HL-60 (cell line): ENCODE data around the gene TDRD3.

ENCODE experiments used
- DNase-seq, 2 experiments: peaks; one replicate each; pipeline ENCODE4 v3.0.0-alpha.2; 2010 to 2020; ENCODE audit warnings: low read depth in 1 of 2, low spot score in 1 of 2
- H3K27ac ChIP-seq: fragments of 250-450 bp; sonication (Bioruptor Pico); replicated peaks from 2 replicates; pipeline ENCODE4 v1.5.1; 2020; ENCODE audit warnings: mild to moderate bottlenecking, moderate library complexity
- H3K27me3 ChIP-seq: fragments of 250-450 bp; sonication (Bioruptor Pico); 2 replicates; pipeline ENCODE4 v1.5.1; 2021; ENCODE audit warnings: mild to moderate bottlenecking, moderate library complexity; ENCODE audit not compliant: insufficient read depth, poor library complexity, severe bottlenecking
- H3K4me3 ChIP-seq: replicated peaks from 2 replicates; pipeline ENCODE4 v1.5.1; 2011; ENCODE audit warnings: mild to moderate bottlenecking, control low read depth, low read length; ENCODE audit not compliant: insufficient read depth
- GABPA ChIP-seq: IDR thresholded peaks from 2 replicates; pipeline ENCODE4 v1.6.1; 2012; ENCODE audit warnings: low read depth
- POLR2AphosphoS5 ChIP-seq: IDR thresholded peaks from 2 replicates; pipeline ENCODE4 v1.6.1; 2012; ENCODE audit warnings: low read depth
- SPI1 ChIP-seq: IDR thresholded peaks from 2 replicates; pipeline ENCODE4 v1.6.1; 2012; ENCODE audit warnings: low read depth, mild to moderate bottlenecking, borderline replicate concordance
- TF ChIP-seq, protein P1 (sequence below): IDR thresholded peaks from one replicate; pipeline ENCODE4 v1.5.1; 2011; ENCODE audit warnings: low read length, control low read depth, inconsistent platforms; ENCODE audit not compliant: insufficient read depth
- TF ChIP-seq, protein P2 (sequence below): IDR thresholded peaks from 2 replicates; pipeline ENCODE4 v1.6.1; 2012; ENCODE audit warnings: low read depth; ENCODE audit not compliant: insufficient replicate concordance

The TDRD3 gene

DNA sequence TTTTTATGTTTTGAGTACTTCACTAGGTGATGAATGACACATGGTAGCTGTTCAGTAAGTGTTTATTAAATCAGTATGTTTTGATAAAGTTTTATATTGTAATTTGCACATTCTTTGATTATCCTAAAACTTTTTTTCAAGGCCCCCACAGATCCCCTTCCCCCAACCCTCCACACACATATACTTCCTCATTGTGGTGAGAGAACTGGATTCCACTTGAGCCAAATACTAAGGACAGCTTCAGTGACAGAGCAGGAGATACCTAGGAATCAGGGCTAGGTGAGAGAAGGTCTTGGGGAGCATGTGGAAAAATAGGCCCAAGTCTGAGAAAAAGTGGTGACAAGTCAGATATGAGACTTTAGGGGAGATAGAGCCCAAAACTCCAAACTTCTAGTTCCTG, 174.6 kb downstream of the TDRD3 start:
- Histone ChIP-seq H3K27ac (peak overlapping the region; percentile 48), H3K4me3 (no peak overlapping the region), H3K27me3 (no peaks in the 10 kb centered on the region)
- no peak for TF ChIP-seq GABPA
- TF ChIP-seq POLR2AphosphoS5: no peak
- TF ChIP-seq, protein P1, sequence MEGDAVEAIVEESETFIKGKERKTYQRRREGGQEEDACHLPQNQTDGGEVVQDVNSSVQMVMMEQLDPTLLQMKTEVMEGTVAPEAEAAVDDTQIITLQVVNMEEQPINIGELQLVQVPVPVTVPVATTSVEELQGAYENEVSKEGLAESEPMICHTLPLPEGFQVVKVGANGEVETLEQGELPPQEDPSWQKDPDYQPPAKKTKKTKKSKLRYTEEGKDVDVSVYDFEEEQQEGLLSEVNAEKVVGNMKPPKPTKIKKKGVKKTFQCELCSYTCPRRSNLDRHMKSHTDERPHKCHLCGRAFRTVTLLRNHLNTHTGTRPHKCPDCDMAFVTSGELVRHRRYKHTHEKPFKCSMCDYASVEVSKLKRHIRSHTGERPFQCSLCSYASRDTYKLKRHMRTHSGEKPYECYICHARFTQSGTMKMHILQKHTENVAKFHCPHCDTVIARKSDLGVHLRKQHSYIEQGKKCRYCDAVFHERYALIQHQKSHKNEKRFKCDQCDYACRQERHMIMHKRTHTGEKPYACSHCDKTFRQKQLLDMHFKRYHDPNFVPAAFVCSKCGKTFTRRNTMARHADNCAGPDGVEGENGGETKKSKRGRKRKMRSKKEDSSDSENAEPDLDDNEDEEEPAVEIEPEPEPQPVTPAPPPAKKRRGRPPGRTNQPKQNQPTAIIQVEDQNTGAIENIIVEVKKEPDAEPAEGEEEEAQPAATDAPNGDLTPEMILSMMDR: no peak
- TF ChIP-seq, protein P2, sequence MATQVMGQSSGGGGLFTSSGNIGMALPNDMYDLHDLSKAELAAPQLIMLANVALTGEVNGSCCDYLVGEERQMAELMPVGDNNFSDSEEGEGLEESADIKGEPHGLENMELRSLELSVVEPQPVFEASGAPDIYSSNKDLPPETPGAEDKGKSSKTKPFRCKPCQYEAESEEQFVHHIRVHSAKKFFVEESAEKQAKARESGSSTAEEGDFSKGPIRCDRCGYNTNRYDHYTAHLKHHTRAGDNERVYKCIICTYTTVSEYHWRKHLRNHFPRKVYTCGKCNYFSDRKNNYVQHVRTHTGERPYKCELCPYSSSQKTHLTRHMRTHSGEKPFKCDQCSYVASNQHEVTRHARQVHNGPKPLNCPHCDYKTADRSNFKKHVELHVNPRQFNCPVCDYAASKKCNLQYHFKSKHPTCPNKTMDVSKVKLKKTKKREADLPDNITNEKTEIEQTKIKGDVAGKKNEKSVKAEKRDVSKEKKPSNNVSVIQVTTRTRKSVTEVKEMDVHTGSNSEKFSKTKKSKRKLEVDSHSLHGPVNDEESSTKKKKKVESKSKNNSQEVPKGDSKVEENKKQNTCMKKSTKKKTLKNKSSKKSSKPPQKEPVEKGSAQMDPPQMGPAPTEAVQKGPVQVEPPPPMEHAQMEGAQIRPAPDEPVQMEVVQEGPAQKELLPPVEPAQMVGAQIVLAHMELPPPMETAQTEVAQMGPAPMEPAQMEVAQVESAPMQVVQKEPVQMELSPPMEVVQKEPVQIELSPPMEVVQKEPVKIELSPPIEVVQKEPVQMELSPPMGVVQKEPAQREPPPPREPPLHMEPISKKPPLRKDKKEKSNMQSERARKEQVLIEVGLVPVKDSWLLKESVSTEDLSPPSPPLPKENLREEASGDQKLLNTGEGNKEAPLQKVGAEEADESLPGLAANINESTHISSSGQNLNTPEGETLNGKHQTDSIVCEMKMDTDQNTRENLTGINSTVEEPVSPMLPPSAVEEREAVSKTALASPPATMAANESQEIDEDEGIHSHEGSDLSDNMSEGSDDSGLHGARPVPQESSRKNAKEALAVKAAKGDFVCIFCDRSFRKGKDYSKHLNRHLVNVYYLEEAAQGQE: no peak
- no peak for TF ChIP-seq SPI1
- peak in 1 of 2 experiments; percentile 54 for DNase-seq

DNA sequence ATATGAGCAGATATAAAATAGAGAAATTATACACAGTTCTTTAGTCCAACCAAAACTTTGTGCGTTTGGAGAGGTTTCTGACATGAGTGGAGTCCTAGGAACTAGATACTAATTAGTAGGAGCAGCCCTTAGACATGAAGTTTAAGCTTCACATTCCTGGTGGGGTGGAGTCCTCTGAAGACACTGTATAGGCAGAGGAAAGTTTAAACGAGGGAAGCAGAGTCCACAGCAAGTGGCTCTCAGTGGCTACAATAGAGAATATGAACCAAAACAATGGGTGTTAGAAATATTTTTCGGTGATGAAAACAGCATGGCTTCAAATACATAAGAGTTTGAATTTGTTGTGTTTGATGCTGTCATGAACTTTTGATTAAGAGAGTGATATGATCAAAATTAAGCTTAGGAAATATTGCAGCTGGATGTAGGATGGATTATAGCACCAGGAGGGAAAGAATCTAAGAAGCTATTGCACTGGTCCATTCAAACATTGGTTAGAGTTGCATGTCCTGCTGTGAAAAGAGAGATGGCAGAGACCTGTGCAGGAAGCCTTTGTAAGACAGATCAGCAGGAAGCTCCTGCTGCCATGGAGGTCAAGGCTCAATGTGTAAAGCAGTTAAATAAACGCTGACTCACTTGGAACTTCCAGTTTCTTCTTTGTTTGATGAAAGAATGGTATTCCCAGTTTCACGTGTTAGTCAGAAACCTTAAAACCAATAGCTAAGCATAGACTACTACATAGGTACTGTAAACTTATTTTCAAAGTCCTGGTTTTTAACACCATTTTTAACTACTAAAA, 175.2 kb downstream of the TDRD3 start:
- TF ChIP-seq SPI1 (no peak), POLR2AphosphoS5 (no peak), GABPA (no peak)
- TF ChIP-seq, protein P1: no peak
- TF ChIP-seq, protein P2: no peak
- no peaks in the 10 kb centered on the region for H3K27me3 ChIP-seq
- H3K4me3 ChIP-seq: no peak overlapping the region
- DNase-seq: peak in 1 of 2 experiments; percentile 37
- peak overlapping the region; percentile 48 for H3K27ac ChIP-seq

DNA sequence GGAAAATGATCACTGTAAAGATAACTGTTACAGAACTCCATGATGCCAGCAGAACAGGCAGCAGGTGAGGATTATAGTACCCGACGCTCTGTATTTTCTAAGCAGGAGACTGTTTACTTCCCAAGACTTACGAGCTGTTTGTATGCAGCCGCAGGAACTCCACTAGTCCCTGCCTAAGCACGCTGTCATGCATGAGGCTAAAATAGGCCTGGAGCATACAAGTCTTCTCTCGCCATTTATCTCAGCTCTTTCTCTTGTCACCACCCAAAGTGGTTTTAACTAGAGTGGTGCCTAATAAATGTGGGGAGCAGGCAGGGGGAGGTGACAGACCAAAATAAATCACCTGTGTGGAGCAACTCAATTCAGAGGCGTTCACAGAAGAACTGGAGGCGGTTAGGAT, 175.8 kb downstream of the TDRD3 start:
- TF ChIP-seq SPI1 (no peak), GABPA (no peak), POLR2AphosphoS5 (no peak)
- TF ChIP-seq, protein P1: no peak
- TF ChIP-seq, protein P2: no peak
- H3K27me3 ChIP-seq: no peaks in the 10 kb centered on the region
- DNase-seq: no peak
- H3K27ac ChIP-seq: peak overlapping the region; percentile 48; the same call in 1 of the 2 replicates
- H3K4me3 ChIP-seq: no peak overlapping the region
